Astrocyte (in vitro differentiated cells and primary cell): ENCODE measurements around the gene CDK6. TPM values are rescaled to one million over a fixed set of nuclear protein-coding genes. Genes with fewer than 3 reads are reported as not detected.

Experiments
- DNase-seq: peaks from one replicate; pipeline ENCODE4 v3.0.0-alpha.2; 2010; ENCODE audit warnings: low read depth
- FAIRE-seq: peaks from 2 replicates; lab custom pipeline; 2011; peaks lifted over from hg19 to GRCh38; lab: Jason Lieb, UNC
- H2AFZ ChIP-seq: 2 replicates; pipeline ENCODE4 v1.6.0; 2012; ENCODE audit warnings: low read depth, low read length, inconsistent platforms
- H3K27ac ChIP-seq: 2 replicates; pipeline ENCODE4 v1.5.1; 2011; ENCODE audit warnings: low read depth, low read length, inconsistent platforms
- H3K27me3 ChIP-seq: 2 replicates; pipeline ENCODE4 v1.6.0; 2011; ENCODE audit warnings: low read length, inconsistent platforms; ENCODE audit not compliant: insufficient read depth
- H3K36me3 ChIP-seq: 2 replicates; pipeline ENCODE4 v1.5.1; 2011; ENCODE audit warnings: low read length, inconsistent platforms; ENCODE audit not compliant: insufficient read depth
- H3K4me1 ChIP-seq: 2 replicates; pipeline ENCODE4 v1.5.1; 2011; ENCODE audit warnings: low read length, inconsistent platforms; ENCODE audit not compliant: insufficient read depth
- H3K4me2 ChIP-seq: 2 replicates; pipeline ENCODE4 v1.6.0; 2012; ENCODE audit warnings: low read length, inconsistent platforms
- H3K4me3 ChIP-seq: 2 replicates; pipeline ENCODE4 v1.5.1; 2011; ENCODE audit warnings: low read depth, mild to moderate bottlenecking, low read length, inconsistent platforms; ENCODE audit not compliant: insufficient read depth
- H3K79me2 ChIP-seq: 2 replicates; pipeline ENCODE4 v1.6.0; 2012; ENCODE audit warnings: mild to moderate bottlenecking, low read length, inconsistent platforms; ENCODE audit not compliant: insufficient read depth
- H3K9ac ChIP-seq: 2 replicates; pipeline ENCODE4 v1.6.0; 2012; ENCODE audit warnings: mild to moderate bottlenecking, low read length, inconsistent platforms
- H3K9me3 ChIP-seq: 2 replicates; pipeline ENCODE4 v1.5.1; 2012; ENCODE audit warnings: low read depth, mild to moderate bottlenecking, low read length, inconsistent platforms; ENCODE audit not compliant: insufficient read depth
- H4K20me1 ChIP-seq: 2 replicates; pipeline ENCODE4 v1.6.0; 2012; ENCODE audit warnings: low read length, inconsistent platforms; ENCODE audit not compliant: insufficient read depth
- H3K27ac Mint-ChIP-seq: one replicate; pipeline ENCODE4 v1.8.0; 2021; ENCODE audit warnings: mild to moderate bottlenecking, mixed read lengths; ENCODE audit not compliant: unreplicated experiment
- H3K27me3 Mint-ChIP-seq: one replicate; pipeline ENCODE4 v1.8.0; 2021; ENCODE audit warnings: low read depth, mixed read lengths; ENCODE audit not compliant: unreplicated experiment
- H3K36me3 Mint-ChIP-seq: one replicate; pipeline ENCODE4 v1.8.0; 2021; ENCODE audit warnings: low read depth, mixed read lengths; ENCODE audit not compliant: unreplicated experiment
- H3K4me1 Mint-ChIP-seq: one replicate; pipeline ENCODE4 v1.8.0; 2021; ENCODE audit warnings: low read depth, mixed read lengths; ENCODE audit not compliant: unreplicated experiment
- H3K4me3 Mint-ChIP-seq: one replicate; pipeline ENCODE4 v1.8.0; 2021; ENCODE audit warnings: mild to moderate bottlenecking, moderate library complexity, mixed read lengths; ENCODE audit not compliant: unreplicated experiment
- H3K9me3 Mint-ChIP-seq: one replicate; pipeline ENCODE4 v1.8.0; 2021; ENCODE audit warnings: mild to moderate bottlenecking, mixed read lengths; ENCODE audit not compliant: unreplicated experiment
- EZH2 ChIP-seq: IDR thresholded peaks from 2 replicates; pipeline ENCODE4 v1.6.1; 2012; ENCODE audit warnings: mild to moderate bottlenecking, low read length, inconsistent platforms; ENCODE audit not compliant: insufficient read depth
- total RNA-seq: library from RNA; stranded (reverse); gene quantifications from 2 replicates; pipeline ENCODE4 v1.2.1, GENCODE V29; 2021
- TF ChIP-seq, protein P1 (sequence below): IDR thresholded peaks from 2 replicates; pipeline ENCODE4 v1.5.1; 2011; ENCODE audit warnings: low read depth, mild to moderate bottlenecking, inconsistent platforms, low read length, moderate library complexity; ENCODE audit not compliant: insufficient read depth

The CDK6 gene
- total RNA-seq, 1 donor from 2014 or later: 160 TPM

DNA sequence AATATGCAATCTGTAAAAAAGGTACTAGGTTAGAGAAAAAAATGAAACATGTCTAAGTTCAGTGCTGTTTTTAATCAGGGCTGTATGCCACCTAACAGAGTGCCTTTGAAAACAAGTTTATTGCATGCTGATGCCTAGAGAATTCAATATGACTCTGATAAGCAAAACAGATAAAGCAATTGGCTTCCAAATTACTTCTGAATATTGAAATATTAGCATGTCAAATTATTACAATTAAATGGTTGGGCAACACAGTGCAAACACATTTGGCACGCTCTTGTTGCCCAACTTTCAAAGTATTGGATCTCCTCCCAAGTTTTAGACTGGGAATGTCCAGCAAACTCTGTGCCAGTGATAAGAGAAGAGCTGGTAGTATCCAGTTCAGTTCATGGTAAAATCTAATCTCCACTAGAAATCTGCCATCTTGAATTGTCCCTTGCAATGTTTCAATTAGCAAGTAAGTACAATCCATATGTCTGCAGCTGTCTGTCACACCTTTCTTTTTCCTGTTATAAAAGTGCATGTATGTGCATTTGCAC, 181.0 kb downstream of the CDK6 start:
- H3K9ac ChIP-seq: no peak overlapping the region
- no peak overlapping the region for H2AFZ ChIP-seq
- DNase-seq (no peak), FAIRE-seq (no peak)
- peaks cover 50% of the 10 kb centered on the region for H4K20me1 ChIP-seq
- Mint-ChIP-seq H3K4me1 (no peaks in the 10 kb centered on the region), H3K4me3 (no peak overlapping the region), H3K27ac (no peak overlapping the region), H3K27me3 (no peaks in the 10 kb centered on the region), H3K36me3 (peaks cover 20% of the 10 kb centered on the region), H3K9me3 (no peaks in the 10 kb centered on the region)
- peaks cover 9% of the 10 kb centered on the region for H3K36me3 ChIP-seq
- no peak overlapping the region for H3K4me2 ChIP-seq
- H3K79me2 ChIP-seq: peaks cover 59% of the 10 kb centered on the region
- no peak for TF ChIP-seq EZH2
- TF ChIP-seq, protein P1, sequence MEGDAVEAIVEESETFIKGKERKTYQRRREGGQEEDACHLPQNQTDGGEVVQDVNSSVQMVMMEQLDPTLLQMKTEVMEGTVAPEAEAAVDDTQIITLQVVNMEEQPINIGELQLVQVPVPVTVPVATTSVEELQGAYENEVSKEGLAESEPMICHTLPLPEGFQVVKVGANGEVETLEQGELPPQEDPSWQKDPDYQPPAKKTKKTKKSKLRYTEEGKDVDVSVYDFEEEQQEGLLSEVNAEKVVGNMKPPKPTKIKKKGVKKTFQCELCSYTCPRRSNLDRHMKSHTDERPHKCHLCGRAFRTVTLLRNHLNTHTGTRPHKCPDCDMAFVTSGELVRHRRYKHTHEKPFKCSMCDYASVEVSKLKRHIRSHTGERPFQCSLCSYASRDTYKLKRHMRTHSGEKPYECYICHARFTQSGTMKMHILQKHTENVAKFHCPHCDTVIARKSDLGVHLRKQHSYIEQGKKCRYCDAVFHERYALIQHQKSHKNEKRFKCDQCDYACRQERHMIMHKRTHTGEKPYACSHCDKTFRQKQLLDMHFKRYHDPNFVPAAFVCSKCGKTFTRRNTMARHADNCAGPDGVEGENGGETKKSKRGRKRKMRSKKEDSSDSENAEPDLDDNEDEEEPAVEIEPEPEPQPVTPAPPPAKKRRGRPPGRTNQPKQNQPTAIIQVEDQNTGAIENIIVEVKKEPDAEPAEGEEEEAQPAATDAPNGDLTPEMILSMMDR: no peak
- H3K27ac ChIP-seq: no peak overlapping the region
- no peak overlapping the region for H3K4me3 ChIP-seq
- H3K4me1 ChIP-seq: no peaks in the 10 kb centered on the region
- no peaks in the 10 kb centered on the region for H3K27me3 ChIP-seq
- no peaks in the 10 kb centered on the region for H3K9me3 ChIP-seq

DNA sequence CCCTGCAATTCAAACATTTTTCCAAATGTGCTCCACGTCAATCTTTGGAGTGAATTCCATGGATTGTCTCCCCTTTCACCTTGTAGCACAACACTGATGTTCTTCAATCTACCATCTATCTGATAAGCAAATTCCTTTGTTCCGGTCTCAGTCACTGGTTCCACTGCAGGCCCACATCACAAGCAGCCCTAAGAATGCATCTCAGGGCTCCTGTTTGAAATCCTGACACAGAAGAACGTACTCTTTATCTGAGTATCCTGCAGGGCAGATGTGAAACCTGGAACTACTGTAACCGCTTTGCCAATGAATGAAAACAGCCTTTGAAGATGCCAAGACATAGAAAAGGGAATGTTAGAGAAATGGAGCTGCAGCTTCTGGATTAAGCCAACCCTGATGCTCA, 183.2 kb downstream of the CDK6 start:
- H3K36me3 ChIP-seq: no peaks in the 10 kb centered on the region
- no peak overlapping the region for H3K4me2 ChIP-seq
- FAIRE-seq (no peak), DNase-seq (no peak)
- no peak overlapping the region for H2AFZ ChIP-seq
- H3K4me1 Mint-ChIP-seq: no peaks in the 10 kb centered on the region
- H3K36me3 Mint-ChIP-seq: peaks cover 10% of the 10 kb centered on the region
- H3K4me3 ChIP-seq: no peak overlapping the region
- no peak overlapping the region for H3K27ac ChIP-seq
- H3K9me3 ChIP-seq: no peaks in the 10 kb centered on the region
- H3K27me3 Mint-ChIP-seq: no peaks in the 10 kb centered on the region
- H3K4me3 Mint-ChIP-seq: no peak overlapping the region
- no peak overlapping the region for H3K9ac ChIP-seq
- H3K27me3 ChIP-seq: no peaks in the 10 kb centered on the region
- no peaks in the 10 kb centered on the region for H3K4me1 ChIP-seq
- peaks cover 47% of the 10 kb centered on the region for H4K20me1 ChIP-seq
- H3K9me3 Mint-ChIP-seq: no peaks in the 10 kb centered on the region
- TF ChIP-seq, protein P1: no peak
- TF ChIP-seq EZH2: no peak
- peaks cover 76% of the 10 kb centered on the region for H3K79me2 ChIP-seq
- H3K27ac Mint-ChIP-seq: no peak overlapping the region

DNA sequence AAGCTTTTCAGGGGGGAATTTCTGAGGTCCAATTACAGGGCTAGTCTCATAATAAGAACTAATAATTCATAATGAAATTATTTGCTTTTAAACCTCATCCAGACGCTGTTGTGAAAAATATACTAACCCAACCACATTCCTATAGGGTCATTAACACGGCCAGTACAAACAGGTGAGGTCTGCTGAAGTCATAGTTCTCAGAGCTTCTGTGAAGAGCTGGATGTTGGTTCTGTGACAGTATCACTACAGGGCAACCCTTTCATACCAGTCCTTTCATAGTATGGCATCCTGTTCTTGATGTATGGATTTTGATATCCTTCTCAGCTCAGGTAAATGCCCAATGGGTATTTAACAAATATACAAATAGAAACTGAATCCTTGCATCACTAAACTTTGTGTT, 183.8 kb downstream of the CDK6 start:
- H3K4me3 Mint-ChIP-seq: no peak overlapping the region
- no peak overlapping the region for H3K27ac ChIP-seq
- H3K4me3 ChIP-seq: no peak overlapping the region
- H3K9me3 Mint-ChIP-seq: no peaks in the 10 kb centered on the region
- H2AFZ ChIP-seq: no peak overlapping the region
- no peak overlapping the region for H3K27ac Mint-ChIP-seq
- TF ChIP-seq EZH2: no peak
- TF ChIP-seq, protein P1: no peak
- no peaks in the 10 kb centered on the region for H3K36me3 ChIP-seq
- H3K27me3 ChIP-seq: no peaks in the 10 kb centered on the region
- peaks cover 10% of the 10 kb centered on the region for H3K36me3 Mint-ChIP-seq
- H3K4me1 ChIP-seq: no peaks in the 10 kb centered on the region
- DNase-seq (no peak), FAIRE-seq (no peak)
- H3K79me2 ChIP-seq: peaks cover 78% of the 10 kb centered on the region
- H3K4me2 ChIP-seq: no peak overlapping the region
- H3K9ac ChIP-seq: no peak overlapping the region
- peaks cover 5% of the 10 kb centered on the region for H3K4me1 Mint-ChIP-seq
- H3K9me3 ChIP-seq: no peaks in the 10 kb centered on the region
- no peaks in the 10 kb centered on the region for H3K27me3 Mint-ChIP-seq
- peaks cover 48% of the 10 kb centered on the region for H4K20me1 ChIP-seq
